Hepatic stellate cell (primary cell): ENCODE measurements around the gene CTDP1.

Source experiments
- DNase-seq: peaks from one replicate; pipeline ENCODE4 v3.0.0; 2011; ENCODE audit warnings: low spot score

Gene CTDP1

GRCh38 chr18:79797518-79798345 lies 118.1 kb downstream of the CTDP1 start, which contains the start of gene KCNG2:
Gene KCNG2 (plus strand): TSS chr18:79797938. CDS start chr18:79863668, 65,730 bp downstream.
- DNase-seq = no peak

- DNase-seq = no peak
Measured at GRCh38 chr18:79798346-79798998, 118.9 kb downstream of the CTDP1 start.

- no peak for DNase-seq
Measured at GRCh38 chr18:79798999-79799370, 119.4 kb downstream of the CTDP1 start.

GRCh38 chr18:79799619-79800370 lies 120.2 kb downstream of the CTDP1 start:
- DNase-seq = no peak

GRCh38 chr18:79800371-79801180 lies 121.0 kb downstream of the CTDP1 start:
- DNase-seq = no peak

- DNase-seq = no peak
Measured at GRCh38 chr18:79801217-79801616, 121.6 kb downstream of the CTDP1 start.

GRCh38 chr18:79801641-79802040 lies 122.0 kb downstream of the CTDP1 start:
- DNase-seq = no peak

GRCh38 chr18:79802298-79802697 lies 122.7 kb downstream of the CTDP1 start:
- no peak for DNase-seq

- no peak for DNase-seq
Measured at GRCh38 chr18:79803611-79804051, 124.0 kb downstream of the CTDP1 start.
